GM15510 (cell line): Measurements from ENCODE around the gene ASB1.

Source experiments
- POLR2A ChIP-seq: IDR thresholded peaks from 3 replicates; pipeline ENCODE4 v1.6.1; 2011; ENCODE audit warnings: borderline replicate concordance; ENCODE audit not compliant: insufficient read length; ENCODE audit errors: extremely low read depth

ASB1 gene, protein sequence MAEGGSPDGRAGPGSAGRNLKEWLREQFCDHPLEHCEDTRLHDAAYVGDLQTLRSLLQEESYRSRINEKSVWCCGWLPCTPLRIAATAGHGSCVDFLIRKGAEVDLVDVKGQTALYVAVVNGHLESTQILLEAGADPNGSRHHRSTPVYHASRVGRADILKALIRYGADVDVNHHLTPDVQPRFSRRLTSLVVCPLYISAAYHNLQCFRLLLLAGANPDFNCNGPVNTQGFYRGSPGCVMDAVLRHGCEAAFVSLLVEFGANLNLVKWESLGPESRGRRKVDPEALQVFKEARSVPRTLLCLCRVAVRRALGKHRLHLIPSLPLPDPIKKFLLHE

DNA sequence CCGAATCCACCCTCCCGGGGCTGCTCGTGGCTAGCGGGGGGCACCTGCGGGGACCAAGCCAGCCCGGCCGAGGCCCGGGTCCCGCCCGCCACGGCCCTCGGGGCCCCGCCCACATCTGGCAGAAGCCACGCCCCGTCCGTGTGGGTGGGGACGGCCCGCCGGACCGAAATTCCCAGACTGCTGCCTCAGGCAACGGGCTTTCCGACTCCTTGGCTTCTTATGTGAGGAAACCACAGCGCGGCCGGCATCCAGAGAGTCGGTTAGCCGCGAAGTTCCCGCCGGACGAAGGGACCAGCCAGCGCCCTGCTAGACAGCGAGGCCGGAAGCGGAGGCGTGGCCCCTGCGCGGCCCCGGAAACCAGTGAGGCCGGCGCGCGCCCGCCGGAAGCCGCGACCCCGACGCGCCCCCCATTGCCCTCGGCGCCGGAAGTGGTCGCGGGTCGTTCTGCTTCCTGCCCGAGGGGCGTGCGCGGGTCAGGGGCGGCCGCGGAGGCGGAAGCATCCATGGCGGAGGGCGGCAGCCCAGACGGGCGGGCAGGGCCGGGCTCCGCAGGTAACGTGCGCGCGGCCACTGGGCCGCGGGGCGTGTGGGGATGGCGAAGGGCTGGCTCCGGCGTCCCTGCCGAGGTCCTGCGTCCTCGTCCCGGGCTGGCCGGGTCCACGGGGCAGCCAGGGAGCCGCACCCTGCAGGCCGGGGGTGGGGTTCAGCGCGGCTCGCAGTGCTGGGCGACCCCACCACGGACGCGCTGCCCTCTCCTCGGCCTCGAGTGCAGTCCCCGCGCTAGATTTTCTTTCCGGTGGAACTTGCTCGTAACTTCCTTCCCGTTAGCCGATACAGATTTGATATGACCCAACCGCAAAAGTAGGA is at the start of gene ASB1:
Gene ASB1, plus strand, starts transcription at position 360 of the 867 bp plus-strand sequence. Its CDS starts 144 bp downstream, at position 504.
- TF ChIP-seq POLR2A = peak; percentile 87

DNA sequence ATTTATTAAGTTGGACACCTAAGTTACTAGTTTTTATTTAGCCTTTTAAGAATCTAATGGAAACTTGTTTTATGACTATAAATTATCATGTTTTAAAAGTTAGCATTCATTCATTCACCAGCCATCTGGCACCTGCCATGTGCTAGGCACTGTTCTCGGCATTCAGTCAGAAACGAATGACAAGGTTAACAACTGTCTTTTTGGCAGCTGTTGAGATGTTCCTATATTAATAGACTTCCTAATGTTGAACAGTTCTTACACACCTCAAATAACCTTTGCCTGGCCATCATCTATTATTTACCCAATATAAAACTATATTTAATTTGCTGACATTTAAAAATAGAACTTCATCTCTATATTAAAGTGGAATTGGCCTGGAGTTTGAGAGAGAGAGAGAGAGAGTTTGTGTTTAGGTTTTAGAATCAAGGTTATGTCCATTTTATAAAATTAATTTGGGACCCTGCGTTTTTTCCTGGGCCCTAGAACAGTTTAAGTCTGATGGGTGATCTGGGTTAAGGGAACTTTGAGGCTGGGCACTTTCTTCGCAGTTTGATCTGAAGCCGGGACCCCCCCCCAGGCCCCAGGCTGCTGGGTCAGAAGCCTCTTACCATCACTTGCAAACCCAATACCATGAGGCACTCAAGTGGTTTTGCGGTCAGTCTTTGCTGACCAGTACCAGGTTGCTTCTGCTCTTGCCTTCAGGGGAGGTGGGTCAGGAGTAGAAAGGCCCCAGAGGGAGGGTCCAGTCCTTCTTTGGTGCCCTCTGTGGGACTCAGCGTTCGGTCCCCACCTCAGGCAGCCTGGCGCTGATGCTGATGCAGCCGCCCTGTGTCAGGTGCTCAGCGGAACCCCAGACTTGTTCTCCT is 48.3 kb upstream of the ASB1 start:
- no peak for TF ChIP-seq POLR2A

DNA sequence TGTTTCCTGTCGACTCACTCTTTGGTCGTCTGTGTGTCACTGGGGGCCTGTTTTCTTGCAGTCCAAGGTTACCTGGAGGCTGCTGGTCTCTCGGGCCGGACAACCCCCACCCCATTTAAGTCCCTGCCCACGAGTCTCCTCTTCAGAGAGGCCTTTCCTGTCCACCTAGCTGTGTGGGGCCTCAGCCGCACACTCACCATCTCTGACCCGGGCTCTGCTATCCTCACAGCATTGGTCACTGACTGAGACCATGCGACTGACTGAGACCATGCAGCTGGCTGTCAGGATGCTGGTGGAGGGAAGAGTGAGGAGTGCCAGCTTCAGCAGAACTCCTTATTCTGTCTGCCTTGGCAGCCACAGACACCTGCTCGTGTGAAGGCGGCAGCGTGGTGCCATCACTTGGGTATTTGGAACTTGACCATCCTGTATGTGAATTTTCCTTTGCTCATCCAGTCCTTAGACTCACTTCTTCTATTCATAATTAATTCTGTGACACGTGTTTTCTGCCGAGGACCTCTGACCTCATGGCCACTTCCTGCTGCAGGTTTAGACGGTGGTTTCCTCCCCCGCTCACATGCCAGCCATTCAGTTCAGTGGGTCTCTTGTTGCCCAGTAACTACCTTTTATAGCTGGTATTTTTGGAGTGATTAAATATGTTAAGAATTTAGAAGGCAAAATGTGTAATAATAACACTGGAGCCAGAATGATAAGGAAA is 47.5 kb upstream of the ASB1 start:
- TF ChIP-seq POLR2A = no peak

DNA sequence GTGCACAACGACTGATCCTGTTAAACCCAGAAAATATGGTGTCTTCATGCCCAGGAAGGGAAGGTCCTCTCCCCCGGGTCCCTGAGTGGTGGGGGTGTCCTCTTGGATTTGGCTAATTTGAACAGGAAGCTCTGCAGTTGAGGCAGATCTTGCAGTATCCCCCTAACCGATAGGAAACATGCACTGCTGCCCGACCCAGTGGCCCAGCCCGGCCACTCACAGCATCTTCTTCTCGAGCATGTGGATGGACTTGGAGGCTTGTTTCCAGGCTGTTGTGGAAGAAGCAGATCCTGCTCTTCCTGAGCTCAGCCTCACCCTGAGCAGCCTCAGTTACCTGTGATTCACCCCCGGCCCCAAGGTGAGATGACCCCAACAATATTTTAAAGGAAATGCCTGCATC is 46.4 kb upstream of the ASB1 start:
- TF ChIP-seq POLR2A = no peak

DNA sequence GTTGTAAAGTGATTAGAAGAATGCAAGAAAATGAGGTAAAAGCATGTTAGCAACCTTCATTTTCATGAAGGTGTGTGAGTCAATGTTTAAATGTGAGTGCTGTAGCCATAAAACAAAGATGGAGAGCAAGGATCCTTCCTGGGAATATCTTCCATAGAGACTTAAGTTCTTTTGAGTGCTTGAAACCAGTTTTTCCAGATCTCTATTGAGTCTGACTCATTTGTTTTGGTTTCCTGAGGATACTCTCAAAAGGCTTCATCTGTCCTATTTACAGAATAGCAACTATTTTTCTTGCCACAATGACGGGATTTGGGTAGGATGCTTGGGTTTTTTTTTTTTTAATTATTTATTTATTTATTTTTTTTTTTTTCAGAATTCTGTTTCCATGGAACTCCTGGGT is 45.9 kb upstream of the ASB1 start:
- no peak for TF ChIP-seq POLR2A

DNA sequence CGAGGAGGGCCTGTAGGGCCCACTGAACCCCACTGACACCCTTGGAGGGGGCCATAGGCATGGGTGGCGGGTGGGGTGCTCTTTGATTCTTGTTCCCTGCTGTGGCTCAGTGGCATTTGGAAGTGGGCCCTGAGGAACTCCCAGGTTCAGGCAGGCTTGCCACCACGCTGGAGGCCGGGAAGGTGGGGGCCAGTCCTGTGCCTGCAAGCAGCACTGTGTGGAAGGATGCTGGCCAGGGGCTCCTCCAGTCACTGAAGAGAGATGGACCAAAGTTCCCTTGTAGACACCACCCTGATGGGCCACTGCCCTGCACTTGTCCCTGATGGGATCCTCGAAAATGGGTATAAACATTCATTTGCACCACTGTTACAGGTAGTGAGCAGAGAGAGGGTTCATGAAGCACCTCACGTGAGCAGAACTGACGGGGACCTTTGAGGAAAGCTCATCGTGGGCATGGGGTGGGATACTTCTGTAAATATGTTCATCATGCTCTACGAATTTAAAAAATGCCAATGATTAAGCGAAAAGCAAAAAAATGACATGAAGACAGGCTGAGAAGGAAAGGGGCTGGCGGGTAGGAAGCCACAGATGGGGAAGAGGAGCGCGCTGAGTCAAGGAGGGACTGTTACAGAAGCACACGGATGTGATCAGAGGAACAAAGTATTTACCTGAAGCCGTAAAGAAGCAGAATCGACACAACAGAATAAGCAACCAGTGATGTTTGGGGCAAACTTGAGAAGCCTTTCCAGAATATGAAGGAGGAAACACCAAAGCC is 45.2 kb upstream of the ASB1 start:
- no peak for TF ChIP-seq POLR2A

DNA sequence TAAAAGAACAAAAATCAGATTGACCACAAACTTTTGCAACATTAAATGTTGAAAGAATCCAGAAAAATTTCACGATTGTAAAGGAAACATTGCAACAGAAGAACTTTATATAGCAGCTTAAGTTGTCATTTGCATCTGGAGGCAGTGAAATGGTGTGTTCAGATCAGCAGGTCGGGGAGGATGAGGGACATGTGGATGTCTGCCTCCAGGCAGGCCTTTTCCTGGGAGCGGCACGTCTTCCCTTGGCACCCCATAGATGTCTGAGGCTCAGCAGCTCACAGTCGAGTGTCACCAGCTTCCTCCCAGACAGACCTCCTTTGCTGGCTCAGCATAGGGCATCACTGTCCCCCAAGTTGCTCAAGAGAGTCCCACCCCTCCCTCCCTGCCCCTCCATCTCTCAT is 44.3 kb upstream of the ASB1 start:
- TF ChIP-seq POLR2A = no peak

DNA sequence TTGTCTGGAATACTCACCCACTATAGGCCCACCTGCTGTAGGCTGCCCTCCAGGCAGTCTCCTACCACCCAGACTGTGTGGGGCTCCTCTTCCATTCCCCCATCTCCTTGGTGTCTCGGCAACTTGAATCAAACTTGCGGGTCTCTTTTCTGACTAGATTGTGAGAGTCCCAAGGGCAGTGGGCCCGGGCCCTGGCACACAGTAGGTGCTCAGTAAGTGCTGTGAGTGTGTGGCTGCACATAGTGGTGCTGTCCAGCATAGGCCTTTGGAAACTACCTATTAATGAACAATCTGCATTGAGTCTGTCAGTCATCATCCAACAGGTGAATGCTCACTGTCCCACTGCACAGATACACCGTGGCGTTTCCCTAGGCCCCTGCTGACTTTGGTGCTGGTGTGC is 43.6 kb upstream of the ASB1 start:
- no peak for TF ChIP-seq POLR2A

DNA sequence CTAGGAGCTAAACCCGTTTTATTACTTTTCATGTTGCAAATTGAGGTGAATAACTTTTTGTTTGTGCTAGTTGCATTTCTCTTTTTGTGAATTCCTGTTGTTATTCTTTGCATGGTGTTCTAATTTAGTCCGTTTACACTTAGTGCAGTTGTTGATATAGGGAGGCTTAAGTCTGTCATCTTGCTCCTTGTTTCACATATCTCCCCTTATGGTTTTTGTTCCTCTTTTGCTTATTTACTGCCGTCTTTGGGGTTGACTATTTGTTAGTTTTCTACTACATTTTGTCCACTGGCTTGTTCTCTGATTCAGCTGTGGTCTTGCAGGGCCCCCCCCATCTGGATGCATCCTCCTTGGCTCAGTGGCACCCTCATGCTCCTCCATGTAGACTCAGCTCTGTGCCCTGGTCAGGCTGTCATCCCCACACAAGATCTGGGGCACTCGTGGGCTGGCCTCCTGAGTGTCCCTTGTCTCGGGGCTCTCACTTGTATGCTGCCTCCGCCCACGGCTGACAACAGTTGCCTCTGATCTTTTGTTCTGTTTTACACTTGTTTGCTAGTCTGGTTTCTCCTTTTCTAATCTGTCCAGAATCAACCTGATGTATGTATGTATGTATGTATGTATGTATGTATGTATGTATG is 42.9 kb upstream of the ASB1 start:
- no peak for TF ChIP-seq POLR2A

DNA sequence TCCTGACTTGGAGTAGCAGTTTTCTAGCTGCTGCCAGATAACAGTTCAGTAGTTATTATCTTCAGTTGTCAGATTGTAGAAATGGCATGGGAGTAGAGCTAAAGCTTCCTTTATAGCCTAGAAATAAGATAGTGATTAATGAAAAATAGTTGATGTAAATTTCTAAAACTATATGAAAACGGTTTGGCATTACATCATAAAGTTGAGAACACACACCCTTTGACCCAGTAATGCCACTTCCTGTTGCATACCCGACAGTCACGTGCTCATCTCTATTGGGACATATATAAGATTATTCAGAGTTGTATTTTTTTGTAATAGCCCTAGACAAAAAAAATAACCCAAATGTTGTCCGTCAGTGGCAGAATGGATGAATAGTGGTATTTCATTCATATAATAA is 39.4 kb upstream of the ASB1 start:
- no peak for TF ChIP-seq POLR2A

DNA sequence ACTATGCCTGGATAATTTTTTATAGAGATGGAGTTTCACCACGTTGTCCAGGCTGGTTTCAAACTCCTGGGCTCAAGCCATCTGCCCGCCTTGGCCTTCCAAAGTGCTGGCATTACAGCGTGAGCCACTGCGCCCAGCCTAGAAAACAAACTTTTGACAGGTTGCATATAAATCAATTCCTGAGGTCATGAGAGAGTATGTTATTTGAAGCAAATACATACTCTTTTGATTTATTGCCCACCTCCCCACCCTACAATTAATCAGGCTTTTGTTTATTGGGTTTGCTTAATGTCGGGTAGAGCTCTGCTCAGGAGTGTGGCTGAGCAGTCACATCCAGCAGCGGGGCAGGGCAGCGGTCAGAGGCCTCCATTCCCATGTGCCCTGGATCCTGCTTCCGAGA is 37.9 kb upstream of the ASB1 start:
- no peak for TF ChIP-seq POLR2A

DNA sequence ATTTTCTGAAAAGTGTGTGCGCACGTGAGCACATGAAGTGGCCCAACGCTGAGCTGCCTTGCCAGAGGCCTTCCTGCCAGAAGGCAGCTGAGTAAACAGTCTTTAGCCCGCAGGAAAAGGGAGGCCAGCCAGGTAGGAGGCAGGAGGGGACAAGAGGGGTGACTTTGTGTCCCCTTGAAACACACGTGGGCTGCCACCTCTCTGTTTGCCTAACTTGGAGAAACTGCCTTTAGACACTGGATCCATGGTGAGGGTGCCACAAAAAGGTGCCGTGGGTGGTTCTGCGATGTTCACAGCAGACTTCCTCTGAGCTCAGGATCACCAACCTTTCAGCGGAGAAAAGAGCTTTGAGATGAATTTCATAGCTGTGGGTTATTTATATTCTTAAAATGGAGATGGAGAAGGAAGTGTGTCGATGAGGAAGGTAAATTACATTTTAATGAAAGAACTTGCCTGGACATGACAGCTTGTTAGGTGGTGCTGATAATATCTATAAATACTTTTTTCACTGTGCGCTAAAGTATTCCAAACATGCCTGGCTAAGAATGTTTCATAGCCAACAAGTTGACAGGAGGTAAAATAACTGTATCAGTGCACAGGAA is 36.6 kb upstream of the ASB1 start:
- TF ChIP-seq POLR2A = no peak
